Neural cell (in vitro differentiated cells): ENCODE data around the gene SP2. TPM values are rescaled to one million over a fixed set of nuclear protein-coding genes. Genes with fewer than 3 reads are reported as not detected.

Source experiments
- H2AFZ ChIP-seq: fragments of 200-600, 300-800 bp; sonication (generic), shearing (Covaris generic); 2 replicates; pipeline ENCODE4 v1.6.0; 2014; ENCODE audit warnings: low read depth, mild to moderate bottlenecking, antibody characterized with exemption, low read length, moderate library complexity
- H3F3A ChIP-seq: fragments of 200-600 bp; shearing (Covaris generic); 2 replicates; pipeline ENCODE4 v1.6.1; 2016; ENCODE audit warnings: mild to moderate bottlenecking, moderate library complexity, mixed read lengths, antibody characterized with exemption, low read length; ENCODE audit not compliant: insufficient read depth, poor library complexity, severe bottlenecking
- H3K27ac ChIP-seq: fragments of 200-600, 300-800 bp; sonication (generic), shearing (Covaris generic); 2 replicates; pipeline ENCODE4 v1.5.1; 2014; ENCODE audit warnings: mild to moderate bottlenecking, low read length, moderate library complexity
- H3K27me3 ChIP-seq: fragments of 300-800, 200-600 bp; sonication (generic), shearing (Covaris generic); 2 replicates; pipeline ENCODE4 v1.6.0; 2014; ENCODE audit warnings: mild to moderate bottlenecking, low read depth, low read length, moderate library complexity; ENCODE audit not compliant: insufficient read depth
- H3K36me3 ChIP-seq: fragments of 300-800, 200-600 bp; sonication (generic), shearing (Covaris generic); 2 replicates; pipeline ENCODE4 v1.5.1; 2014; ENCODE audit warnings: mild to moderate bottlenecking, antibody characterized with exemption, low read length, moderate library complexity; ENCODE audit not compliant: insufficient read depth
- H3K4me2 ChIP-seq: fragments of 300-800, 200-600 bp; sonication (generic), shearing (Covaris generic); 2 replicates; pipeline ENCODE4 v1.6.0; 2014; ENCODE audit warnings: mild to moderate bottlenecking, low read length
- H3K4me3 ChIP-seq: fragments of 300-800, 200-600 bp; sonication (generic), shearing (Covaris generic); 2 replicates; pipeline ENCODE4 v1.5.1; 2014; ENCODE audit warnings: mild to moderate bottlenecking, low read length, moderate library complexity
- H3K79me2 ChIP-seq: fragments of 200-600 bp; shearing (Covaris generic); replicated peaks from 2 replicates; pipeline ENCODE4 v1.6.0; 2014; ENCODE audit warnings: mild to moderate bottlenecking, low read length, moderate library complexity; ENCODE audit not compliant: insufficient read depth
- H3K9ac ChIP-seq: fragments of 300-800, 200-600 bp; sonication (generic), shearing (Covaris generic); 2 replicates; pipeline ENCODE4 v1.6.1; 2016; ENCODE audit warnings: mild to moderate bottlenecking, low read length, mixed read lengths
- H3K9me2 ChIP-seq: fragments of 200-600 bp; shearing (Covaris generic); 2 replicates; pipeline ENCODE4 v1.6.1; 2016; ENCODE audit warnings: mild to moderate bottlenecking, low read length, mixed read lengths; ENCODE audit not compliant: insufficient read depth
- H3K9me3 ChIP-seq: fragments of 200-600, 300-800 bp; sonication (generic), shearing (Covaris generic); 2 replicates; pipeline ENCODE4 v1.6.1; 2016; ENCODE audit warnings: mild to moderate bottlenecking, mixed run types, low read length, moderate library complexity, mixed read lengths
- H4K20me1 ChIP-seq: fragments of 200-600 bp; shearing (Covaris generic); 2 replicates; pipeline ENCODE4 v1.6.1; 2016; ENCODE audit warnings: mild to moderate bottlenecking, mixed run types; ENCODE audit not compliant: insufficient read depth
- EP300 ChIP-seq: fragments of 450-650 bp; conservative IDR thresholded peaks from 2 replicates; pipeline ENCODE4 v1.6.1; 2014; ENCODE audit warnings: antibody characterized with exemption, mild to moderate bottlenecking, moderate library complexity; ENCODE audit not compliant: poor library complexity, severe bottlenecking
- EZH2 ChIP-seq: fragments of 200-600, 300-800 bp; shearing (Covaris generic), sonication (generic); IDR thresholded peaks from 2 replicates; pipeline ENCODE4 v1.6.1; 2014; ENCODE audit warnings: antibody characterized with exemption, low read length, borderline replicate concordance, mild to moderate bottlenecking; ENCODE audit not compliant: insufficient read depth, poor library complexity, severe bottlenecking
- MXI1 ChIP-seq: fragments of 450-650 bp; conservative IDR thresholded peaks from 2 replicates; pipeline ENCODE4 v1.6.1; 2014; ENCODE audit warnings: antibody characterized with exemption, mild to moderate bottlenecking; ENCODE audit not compliant: poor library complexity, severe bottlenecking
- POLR2AphosphoS5 ChIP-seq: IDR thresholded peaks from 2 replicates; pipeline ENCODE4 v1.6.1; 2012
- RAD21 ChIP-seq: fragments of 450-650 bp; conservative IDR thresholded peaks from 2 replicates; pipeline ENCODE4 v1.6.1; 2014; ENCODE audit warnings: antibody characterized with exemption, mild to moderate bottlenecking, moderate library complexity
- SMC3 ChIP-seq: fragments of 450-650 bp; conservative IDR thresholded peaks from 2 replicates; pipeline ENCODE4 v1.6.1; 2014; ENCODE audit warnings: antibody characterized with exemption, mild to moderate bottlenecking, moderate library complexity; ENCODE audit not compliant: poor library complexity
- TAF1 ChIP-seq: IDR thresholded peaks from 2 replicates; pipeline ENCODE4 v1.6.1; 2012; ENCODE audit warnings: low read depth
- polyA plus RNA-seq: library from polyadenylated mRNA; depleted of rRNA; stranded (reverse); fragments of >200 nt; gene quantifications from 2 replicates; pipeline ENCODE4 v1.2.3, GENCODE V29; 2014
- TF ChIP-seq, protein P1 (sequence below): fragments of 450-650 bp; IDR thresholded peaks from 2 replicates; pipeline ENCODE4 v1.5.1; 2014; ENCODE audit warnings: antibody characterized with exemption, mild to moderate bottlenecking, moderate library complexity; ENCODE audit not compliant: poor library complexity, severe bottlenecking
- TF ChIP-seq, protein P2 (sequence below): IDR thresholded peaks from 2 replicates; pipeline ENCODE4 v1.6.1; 2012; ENCODE audit warnings: borderline replicate concordance

SP2 gene
- polyA plus RNA-seq, 1 donor from 2014 or later = 0.25 TPM

DNA sequence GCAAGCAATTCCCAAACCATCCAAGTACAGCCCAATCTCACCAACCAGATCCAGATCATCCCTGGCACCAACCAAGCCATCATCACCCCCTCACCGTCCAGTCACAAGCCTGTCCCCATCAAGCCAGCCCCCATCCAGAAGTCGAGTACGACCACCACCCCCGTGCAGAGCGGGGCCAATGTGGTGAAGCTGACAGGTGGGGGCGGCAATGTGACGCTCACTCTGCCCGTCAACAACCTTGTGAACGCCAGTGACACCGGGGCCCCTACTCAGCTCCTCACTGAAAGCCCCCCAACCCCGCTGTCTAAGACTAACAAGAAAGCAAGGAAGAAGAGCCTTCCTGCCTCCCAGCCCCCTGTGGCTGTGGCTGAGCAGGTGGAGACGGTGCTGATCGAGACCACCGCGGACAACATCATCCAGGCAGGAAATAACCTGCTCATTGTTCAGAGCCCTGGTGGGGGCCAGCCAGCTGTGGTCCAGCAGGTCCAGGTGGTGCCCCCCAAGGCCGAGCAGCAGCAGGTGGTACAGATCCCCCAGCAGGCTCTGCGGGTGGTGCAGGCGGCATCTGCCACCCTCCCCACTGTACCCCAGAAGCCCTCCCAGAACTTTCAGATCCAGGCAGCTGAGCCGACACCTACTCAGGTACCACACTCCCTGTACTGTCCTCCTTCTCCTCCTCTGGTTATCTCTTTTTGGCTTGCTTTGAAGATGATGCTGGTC lies 20.6 kb downstream of the SP2 start:
- no peaks in the 10 kb centered on the region for H3K9me3 ChIP-seq
- no peak overlapping the region for H3K4me3 ChIP-seq
- no peaks in the 10 kb centered on the region for H3K36me3 ChIP-seq
- no peaks in the 10 kb centered on the region for H3K9me2 ChIP-seq
- no peak overlapping the region for H3K27ac ChIP-seq
- H4K20me1 ChIP-seq = no peaks in the 10 kb centered on the region
- no peak overlapping the region for H3K9ac ChIP-seq
- H3F3A ChIP-seq = no peaks in the 10 kb centered on the region
- TF ChIP-seq, protein P1, sequence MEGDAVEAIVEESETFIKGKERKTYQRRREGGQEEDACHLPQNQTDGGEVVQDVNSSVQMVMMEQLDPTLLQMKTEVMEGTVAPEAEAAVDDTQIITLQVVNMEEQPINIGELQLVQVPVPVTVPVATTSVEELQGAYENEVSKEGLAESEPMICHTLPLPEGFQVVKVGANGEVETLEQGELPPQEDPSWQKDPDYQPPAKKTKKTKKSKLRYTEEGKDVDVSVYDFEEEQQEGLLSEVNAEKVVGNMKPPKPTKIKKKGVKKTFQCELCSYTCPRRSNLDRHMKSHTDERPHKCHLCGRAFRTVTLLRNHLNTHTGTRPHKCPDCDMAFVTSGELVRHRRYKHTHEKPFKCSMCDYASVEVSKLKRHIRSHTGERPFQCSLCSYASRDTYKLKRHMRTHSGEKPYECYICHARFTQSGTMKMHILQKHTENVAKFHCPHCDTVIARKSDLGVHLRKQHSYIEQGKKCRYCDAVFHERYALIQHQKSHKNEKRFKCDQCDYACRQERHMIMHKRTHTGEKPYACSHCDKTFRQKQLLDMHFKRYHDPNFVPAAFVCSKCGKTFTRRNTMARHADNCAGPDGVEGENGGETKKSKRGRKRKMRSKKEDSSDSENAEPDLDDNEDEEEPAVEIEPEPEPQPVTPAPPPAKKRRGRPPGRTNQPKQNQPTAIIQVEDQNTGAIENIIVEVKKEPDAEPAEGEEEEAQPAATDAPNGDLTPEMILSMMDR = no peak
- TF ChIP-seq POLR2AphosphoS5 (no peak), EZH2 (no peak), RAD21 (no peak), SMC3 (no peak), MXI1 (no peak)
- no peak overlapping the region for H3K4me2 ChIP-seq
- H2AFZ ChIP-seq = no peak overlapping the region
- no peaks in the 10 kb centered on the region for H3K79me2 ChIP-seq
- no peaks in the 10 kb centered on the region for H3K27me3 ChIP-seq

DNA sequence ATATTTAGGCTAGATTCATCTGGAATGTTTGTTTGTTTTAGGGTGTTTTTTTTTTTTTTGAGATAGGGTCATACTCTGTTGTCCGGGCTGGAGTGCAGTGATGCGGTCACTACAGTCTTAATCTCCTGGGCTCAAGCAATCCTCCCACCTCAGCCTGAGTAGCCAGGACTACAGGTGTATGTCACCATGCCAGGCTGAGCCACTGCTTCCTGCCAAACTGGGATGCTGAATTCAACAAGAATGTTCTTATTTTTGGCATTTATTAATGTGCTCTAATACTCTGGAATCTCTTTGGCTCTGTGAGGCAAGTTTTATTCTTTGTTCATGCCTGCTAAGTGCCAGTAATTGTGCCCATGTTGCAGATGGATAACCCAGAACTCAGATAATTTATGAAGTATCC lies 21.5 kb downstream of the SP2 start:
- H2AFZ ChIP-seq = no peak overlapping the region
- no peaks in the 10 kb centered on the region for H3K9me3 ChIP-seq
- no peaks in the 10 kb centered on the region for H3K9me2 ChIP-seq
- no peaks in the 10 kb centered on the region for H3K36me3 ChIP-seq
- TF ChIP-seq EZH2 (no peak), POLR2AphosphoS5 (no peak), RAD21 (no peak), TAF1 (no peak), EP300 (no peak), SMC3 (no peak), MXI1 (no peak)
- TF ChIP-seq, protein P1 = no peak
- TF ChIP-seq, protein P2, sequence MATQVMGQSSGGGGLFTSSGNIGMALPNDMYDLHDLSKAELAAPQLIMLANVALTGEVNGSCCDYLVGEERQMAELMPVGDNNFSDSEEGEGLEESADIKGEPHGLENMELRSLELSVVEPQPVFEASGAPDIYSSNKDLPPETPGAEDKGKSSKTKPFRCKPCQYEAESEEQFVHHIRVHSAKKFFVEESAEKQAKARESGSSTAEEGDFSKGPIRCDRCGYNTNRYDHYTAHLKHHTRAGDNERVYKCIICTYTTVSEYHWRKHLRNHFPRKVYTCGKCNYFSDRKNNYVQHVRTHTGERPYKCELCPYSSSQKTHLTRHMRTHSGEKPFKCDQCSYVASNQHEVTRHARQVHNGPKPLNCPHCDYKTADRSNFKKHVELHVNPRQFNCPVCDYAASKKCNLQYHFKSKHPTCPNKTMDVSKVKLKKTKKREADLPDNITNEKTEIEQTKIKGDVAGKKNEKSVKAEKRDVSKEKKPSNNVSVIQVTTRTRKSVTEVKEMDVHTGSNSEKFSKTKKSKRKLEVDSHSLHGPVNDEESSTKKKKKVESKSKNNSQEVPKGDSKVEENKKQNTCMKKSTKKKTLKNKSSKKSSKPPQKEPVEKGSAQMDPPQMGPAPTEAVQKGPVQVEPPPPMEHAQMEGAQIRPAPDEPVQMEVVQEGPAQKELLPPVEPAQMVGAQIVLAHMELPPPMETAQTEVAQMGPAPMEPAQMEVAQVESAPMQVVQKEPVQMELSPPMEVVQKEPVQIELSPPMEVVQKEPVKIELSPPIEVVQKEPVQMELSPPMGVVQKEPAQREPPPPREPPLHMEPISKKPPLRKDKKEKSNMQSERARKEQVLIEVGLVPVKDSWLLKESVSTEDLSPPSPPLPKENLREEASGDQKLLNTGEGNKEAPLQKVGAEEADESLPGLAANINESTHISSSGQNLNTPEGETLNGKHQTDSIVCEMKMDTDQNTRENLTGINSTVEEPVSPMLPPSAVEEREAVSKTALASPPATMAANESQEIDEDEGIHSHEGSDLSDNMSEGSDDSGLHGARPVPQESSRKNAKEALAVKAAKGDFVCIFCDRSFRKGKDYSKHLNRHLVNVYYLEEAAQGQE = no peak
- H3F3A ChIP-seq = no peaks in the 10 kb centered on the region
- no peak overlapping the region for H3K4me3 ChIP-seq
- no peaks in the 10 kb centered on the region for H3K79me2 ChIP-seq
- no peaks in the 10 kb centered on the region for H3K27me3 ChIP-seq
- no peak overlapping the region for H3K27ac ChIP-seq
- H4K20me1 ChIP-seq = no peaks in the 10 kb centered on the region
- H3K4me2 ChIP-seq = no peak overlapping the region
- no peak overlapping the region for H3K9ac ChIP-seq
